ENCODE results near the gene GASK1A.

GASK1A gene

GRCh38 chr3:43071313-43071893, 92.3 kb downstream of the GASK1A start:
- no peak for DNase-seq

- no peak for DNase-seq
Observed at GRCh38 chr3:43072361-43072760, 93.2 kb downstream of the GASK1A start.

GRCh38 chr3:43073116-43073835, 94.2 kb downstream of the GASK1A start:
- no peak for DNase-seq

GRCh38 chr3:43073836-43074220, 94.7 kb downstream of the GASK1A start:
- DNase-seq = no peak

- no peak for DNase-seq
Observed at GRCh38 chr3:43074482-43074881, 95.4 kb downstream of the GASK1A start.

GRCh38 chr3:43074901-43075689, 96.0 kb downstream of the GASK1A start:
- no peak for DNase-seq

GRCh38 chr3:43075904-43076661, 97.0 kb downstream of the GASK1A start:
- DNase-seq = no peak

- no peak for DNase-seq
Observed at GRCh38 chr3:43076857-43077256, 97.7 kb downstream of the GASK1A start.

- DNase-seq = no peak
Observed at GRCh38 chr3:43077261-43077660, 98.2 kb downstream of the GASK1A start.

GRCh38 chr3:43077707-43078106, 98.6 kb downstream of the GASK1A start:
- no peak for DNase-seq

GRCh38 chr3:43079536-43080332, 100.6 kb downstream of the GASK1A start:
- DNase-seq = no peak

GRCh38 chr3:43080726-43081568, 101.8 kb downstream of the GASK1A start:
- DNase-seq = no peak

GRCh38 chr3:43081796-43082195, 102.7 kb downstream of the GASK1A start:
- DNase-seq = no peak

GRCh38 chr3:43082457-43082856, 103.3 kb downstream of the GASK1A start:
- DNase-seq = no peak

GRCh38 chr3:43086460-43087165, 107.5 kb downstream of the GASK1A start:
- no peak for DNase-seq

- DNase-seq = no peak
Observed at GRCh38 chr3:43087249-43087776, 108.2 kb downstream of the GASK1A start.

GRCh38 chr3:43089081-43089480, 110.0 kb downstream of the GASK1A start:
- no peak for DNase-seq

- no peak for DNase-seq
Observed at GRCh38 chr3:43090238-43090637, 111.1 kb downstream of the GASK1A start.

GRCh38 chr3:43091481-43091880, 112.4 kb downstream of the GASK1A start:
- DNase-seq = no peak

GRCh38 chr3:43093006-43093405, 113.9 kb downstream of the GASK1A start:
- no peak for DNase-seq
